GM19239 (cell line): ENCODE data around the gene PLCD3.
A peak's percentile ranks its signal among the peaks of the same experiment; 100 is the strongest.
"Not testable (repeated sequence)": the region's sequence is repeated elsewhere in the genome, so short reads cannot be mapped to it uniquely, and the experiment has no call there.

Experiments used
- DNase-seq: peaks from one replicate; pipeline ENCODE4 v3.0.0; 2011; ENCODE audit warnings: low spot score; ENCODE audit not compliant: insufficient read length
- FAIRE-seq: peaks from 2 replicates; lab custom pipeline; 2011; peaks lifted over from hg19 to GRCh38; lab: Jason Lieb, UNC

Gene PLCD3

GRCh38 chr17:45135192-45135977 is 3.1 kb upstream of the PLCD3 start, which contains the start of gene ACBD4:
ACBD4 (plus strand) TSS chr17:45135687; CDS start chr17:45136145, 458 bp downstream.
- FAIRE-seq = peak; percentile 99

GRCh38 chr17:45132572-45133463 is 503 bp upstream of the PLCD3 start:
- DNase-seq = peak; percentile 90
- FAIRE-seq = peak; percentile 33

More at GRCh38 chr17:45135192-45135977, 3.1 kb upstream of the PLCD3 start, which contains the start of gene ACBD4:
- DNase-seq = peak; percentile 98

GRCh38 chr17:45131616-45132319 is 547 bp downstream of the PLCD3 start:
- FAIRE-seq = no peak
- no peak for DNase-seq

- FAIRE-seq = no peak
These were observed 1.4 kb downstream of the PLCD3 start for GRCh38 chr17:45130681-45131615.

GRCh38 chr17:45129940-45130680 is 2.2 kb downstream of the PLCD3 start:
- FAIRE-seq (no peak), DNase-seq (no peak)

More at GRCh38 chr17:45130681-45131615, 1.4 kb downstream of the PLCD3 start:
- no peak for DNase-seq

- FAIRE-seq (no peak), DNase-seq (no peak)
These were observed 2.8 kb downstream of the PLCD3 start for GRCh38 chr17:45129426-45129939.

GRCh38 chr17:45128989-45129388 is 3.3 kb downstream of the PLCD3 start:
- FAIRE-seq (no peak), DNase-seq (no peak)

GRCh38 chr17:45128331-45128730 is 4.0 kb downstream of the PLCD3 start:
- FAIRE-seq = no peak
- no peak for DNase-seq

GRCh38 chr17:45127548-45128300 is 4.6 kb downstream of the PLCD3 start:
- FAIRE-seq = no peak

GRCh38 chr17:45127207-45127547 is 5.1 kb downstream of the PLCD3 start:
- DNase-seq (no peak), FAIRE-seq (no peak)

More at GRCh38 chr17:45127548-45128300, 4.6 kb downstream of the PLCD3 start:
- no peak for DNase-seq

GRCh38 chr17:45125509-45125908 is 6.8 kb downstream of the PLCD3 start:
- FAIRE-seq (no peak), DNase-seq (no peak)

- DNase-seq, FAIRE-seq: not testable (repeated sequence)
These were observed 7.6 kb downstream of the PLCD3 start for GRCh38 chr17:45124797-45125122.

- DNase-seq (no peak), FAIRE-seq (no peak)
These were observed 8.2 kb downstream of the PLCD3 start for GRCh38 chr17:45123930-45124796.

- FAIRE-seq (no peak), DNase-seq (no peak)
These were observed 9.1 kb downstream of the PLCD3 start for GRCh38 chr17:45123076-45123770.

- no peak for FAIRE-seq
- DNase-seq = no peak
These were observed 11.3 kb downstream of the PLCD3 start for GRCh38 chr17:45121055-45121454.

- FAIRE-seq (no peak), DNase-seq (no peak)
These were observed 11.8 kb downstream of the PLCD3 start for GRCh38 chr17:45120558-45120957.
